NCI-H345 (cell line): Measurements from ENCODE around the gene B3GNT5.

Experiments
- DNase-seq: peaks from one replicate; lab custom pipeline; 2025; lab: John Stamatoyannopoulos, UW

Gene B3GNT5

GRCh38 chr3:183291497-183292031, 38.5 kb downstream of the B3GNT5 start:
- DNase-seq: no peak

DNA sequence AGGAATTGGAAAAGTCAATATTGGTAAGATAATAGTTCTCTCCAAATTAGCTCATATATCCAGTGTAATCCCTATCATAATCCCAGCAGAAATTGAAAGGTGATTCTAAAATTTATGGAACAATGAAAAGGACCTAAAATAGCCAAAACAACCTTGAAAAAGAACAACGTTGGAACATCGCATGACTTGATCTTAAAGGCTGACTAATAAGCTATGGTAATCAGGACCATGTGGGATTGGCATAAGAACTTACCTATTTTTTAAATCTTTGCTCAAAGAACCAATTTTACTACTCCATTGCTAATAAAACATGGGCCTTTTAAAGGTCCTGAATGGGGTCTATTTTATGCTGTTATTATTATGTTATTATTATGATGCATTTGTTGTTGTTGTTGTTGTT, 40.9 kb downstream of the B3GNT5 start:
- DNase-seq: no peak

DNA sequence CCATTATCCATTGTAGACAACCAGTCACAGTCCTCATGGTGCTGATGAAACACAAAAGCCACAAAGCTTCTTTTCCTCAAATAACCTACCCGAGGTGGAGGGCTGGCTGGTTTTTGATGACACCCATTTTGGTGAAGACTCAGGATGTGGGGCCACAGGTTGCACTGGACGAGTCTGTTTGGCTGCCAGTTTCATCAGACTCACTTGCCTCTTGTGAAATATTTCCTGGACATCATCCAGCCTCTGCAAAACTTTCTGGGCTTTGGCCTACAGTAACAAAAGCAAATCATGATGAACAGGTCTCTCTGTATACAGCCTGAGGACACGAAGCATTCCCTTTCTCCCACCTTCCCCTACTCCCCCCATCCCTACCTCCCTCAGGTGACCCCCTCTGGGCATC, 42.2 kb downstream of the B3GNT5 start:
- no peak for DNase-seq

GRCh38 chr3:183296944-183297343, 43.9 kb downstream of the B3GNT5 start:
- no peak for DNase-seq

DNA sequence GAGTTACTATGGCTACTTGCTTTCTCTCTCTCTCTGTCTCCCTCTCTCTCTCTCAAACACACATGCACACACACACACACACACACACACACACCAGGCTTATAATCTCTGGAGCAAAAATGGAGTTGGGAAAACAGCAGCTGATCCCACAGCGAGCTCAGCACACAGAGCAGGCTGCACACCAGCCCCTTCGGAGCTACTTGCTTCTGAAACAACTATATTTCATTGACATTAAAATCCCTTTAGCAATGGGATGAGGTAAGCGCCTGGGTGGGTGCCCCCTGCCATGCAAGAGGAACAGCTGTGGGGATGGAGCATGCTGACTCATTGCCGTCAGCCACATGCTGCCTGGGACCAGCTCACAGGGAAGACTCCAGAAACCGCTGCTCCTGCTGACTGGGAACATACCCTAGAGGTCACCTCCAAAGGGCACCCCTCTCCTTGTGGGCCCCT, 45.7 kb downstream of the B3GNT5 start:
- peak; percentile 80 for DNase-seq

GRCh38 chr3:183299976-183300375, 46.9 kb downstream of the B3GNT5 start:
- DNase-seq: no peak

DNA sequence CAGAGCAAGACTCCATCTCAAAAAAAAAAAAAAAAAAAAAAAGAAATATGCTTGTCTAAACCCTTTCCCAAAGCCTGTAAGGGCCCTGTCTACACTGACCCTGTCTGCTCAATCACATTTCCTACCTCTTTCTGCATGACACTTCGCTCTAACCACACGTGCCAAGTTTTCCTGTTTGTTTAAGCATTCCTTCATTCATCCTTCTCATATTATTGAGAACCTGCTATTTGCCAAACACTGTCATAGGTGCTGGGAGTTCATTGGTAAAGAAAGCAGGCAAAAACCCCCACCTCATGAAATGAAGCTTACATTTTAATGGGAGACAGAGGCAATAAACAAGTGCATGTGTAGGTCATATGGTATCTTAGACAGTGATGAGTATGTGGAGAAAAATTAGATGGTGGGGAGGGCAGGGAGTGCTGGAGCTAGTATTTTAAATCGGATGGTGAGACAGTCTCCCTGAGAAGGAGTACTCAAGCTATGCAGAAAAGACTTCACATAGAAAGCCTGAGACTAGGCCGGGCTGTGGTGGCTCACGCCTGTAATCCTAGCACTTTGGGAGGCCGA, 48.0 kb downstream of the B3GNT5 start:
- no peak for DNase-seq

- DNase-seq: no peak
These were observed 49.0 kb downstream of the B3GNT5 start for GRCh38 chr3:183301937-183302580.

DNA sequence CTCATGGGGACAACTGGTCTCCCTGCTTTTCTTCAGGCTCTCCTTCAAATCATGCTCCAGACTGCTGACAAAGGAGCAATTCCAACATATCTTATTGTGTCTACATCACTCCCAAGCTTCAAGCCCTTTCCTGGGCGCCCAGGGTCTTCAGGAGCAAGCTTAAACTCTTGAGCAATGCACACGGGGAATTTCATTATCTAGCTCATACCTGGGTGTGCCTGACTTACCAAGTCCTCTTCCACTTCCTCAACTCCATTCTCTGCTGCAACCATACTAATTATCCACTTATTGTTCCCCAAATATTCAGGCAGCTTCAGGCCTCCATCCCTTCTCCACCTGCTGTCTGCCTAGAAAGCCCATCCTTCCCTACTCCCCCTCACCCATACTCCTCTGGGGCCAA, 50.6 kb downstream of the B3GNT5 start:
- DNase-seq: no peak

DNA sequence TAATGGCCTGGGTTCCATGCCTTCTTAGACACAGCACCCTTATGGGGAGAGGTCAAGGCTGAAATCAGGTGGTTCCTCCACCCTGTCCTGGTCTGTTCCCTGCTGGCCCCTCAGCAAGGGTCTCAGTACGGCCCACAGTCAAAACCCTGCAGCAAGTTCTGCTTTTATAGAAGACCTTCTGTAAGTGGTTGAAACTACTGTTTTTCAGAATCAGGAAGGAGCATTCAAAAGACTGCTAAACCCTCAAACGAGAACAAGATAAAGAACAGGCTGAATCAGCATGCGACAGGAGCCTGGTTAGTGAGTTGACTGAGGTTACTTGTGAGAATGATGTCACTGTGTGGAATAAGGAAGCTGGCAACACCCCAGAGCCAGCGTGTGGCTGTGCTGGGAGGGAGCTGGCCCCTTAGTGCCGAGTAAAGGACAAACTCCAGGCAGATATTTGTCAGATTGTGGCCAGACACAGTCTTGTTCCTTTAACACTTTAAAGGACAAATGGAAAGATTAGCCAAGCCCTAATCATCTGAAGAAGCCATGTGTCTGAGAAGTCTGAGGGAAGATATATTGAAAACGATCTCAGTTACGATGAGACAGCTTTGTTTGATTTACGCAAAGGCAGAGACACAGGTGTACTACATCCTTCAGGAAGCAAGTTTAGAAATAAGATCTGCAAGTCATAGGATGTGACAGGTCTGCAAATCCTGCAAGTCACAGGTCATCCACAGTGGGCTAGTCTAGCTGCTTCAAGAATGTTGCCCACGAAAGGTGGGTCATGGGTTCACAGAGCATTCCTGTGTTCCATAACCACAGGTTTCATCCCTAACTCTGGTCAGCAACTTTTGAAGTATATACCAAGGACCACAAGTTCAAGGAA, 54.0 kb downstream of the B3GNT5 start:
- DNase-seq: no peak

GRCh38 chr3:183307749-183308148, 54.7 kb downstream of the B3GNT5 start:
- DNase-seq: no peak

- DNase-seq: no peak
These were observed 55.7 kb downstream of the B3GNT5 start for GRCh38 chr3:183308751-183309150.

DNA sequence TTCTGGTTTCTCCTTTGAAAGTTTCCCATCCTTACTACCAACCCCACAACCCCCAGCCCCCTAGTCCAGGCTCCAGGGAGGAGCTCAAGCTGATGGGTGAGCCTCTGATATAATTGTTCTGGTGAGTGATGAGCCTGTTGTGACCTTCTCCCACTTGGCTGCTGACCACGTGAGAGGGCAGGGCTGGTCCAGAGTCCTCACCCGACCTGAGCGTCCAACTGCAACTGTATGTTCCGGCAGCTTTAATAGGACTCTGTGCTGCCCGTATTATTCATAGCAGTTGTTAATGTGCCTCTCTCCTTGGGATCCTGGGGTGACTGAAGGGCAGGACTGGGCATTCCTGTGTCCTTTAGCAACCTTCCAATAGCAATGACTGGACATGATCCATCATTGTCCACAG, 56.2 kb downstream of the B3GNT5 start:
- no peak for DNase-seq

- DNase-seq: no peak
These were observed 57.9 kb downstream of the B3GNT5 start for GRCh38 chr3:183310936-183311335.

GRCh38 chr3:183312433-183312832, 59.4 kb downstream of the B3GNT5 start:
- no peak for DNase-seq

- DNase-seq: no peak
These were observed 60.3 kb downstream of the B3GNT5 start for GRCh38 chr3:183313351-183313750.

- DNase-seq: no peak
These were observed 60.7 kb downstream of the B3GNT5 start for GRCh38 chr3:183313764-183314163.

- no peak for DNase-seq
These were observed 62.7 kb downstream of the B3GNT5 start for GRCh38 chr3:183315739-183316138.

GRCh38 chr3:183317271-183317670, 64.2 kb downstream of the B3GNT5 start:
- no peak for DNase-seq

GRCh38 chr3:183317886-183318865, 65.1 kb downstream of the B3GNT5 start:
- DNase-seq: no peak

DNA sequence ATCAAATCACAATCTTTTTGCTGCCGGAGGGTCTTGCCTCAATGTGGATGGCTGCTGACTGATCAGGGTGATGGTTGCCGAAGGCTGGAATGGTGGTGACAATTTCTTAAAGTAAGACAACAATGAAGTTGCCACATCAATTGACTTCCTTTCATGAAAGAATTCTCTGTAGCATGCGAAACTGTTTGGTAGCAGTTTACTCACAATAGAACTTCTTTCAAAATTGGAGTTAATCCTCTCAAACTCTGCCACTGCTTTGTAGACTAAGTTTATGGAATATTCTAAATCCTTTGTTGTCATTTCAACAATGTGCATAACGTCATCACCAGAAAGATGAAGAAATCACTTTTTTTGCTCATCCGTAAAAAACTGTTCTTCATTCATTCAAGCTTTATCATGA, 65.8 kb downstream of the B3GNT5 start:
- no peak for DNase-seq

GRCh38 chr3:183319371-183319770, 66.3 kb downstream of the B3GNT5 start:
- no peak for DNase-seq
